Lung (tissue), 12 donors: ENCODE results near the gene ATAD3C. TPM values are rescaled to one million over a fixed set of nuclear protein-coding genes. Genes with fewer than 3 reads are reported as not detected.
"Not testable (repeated sequence)": the region's sequence is repeated elsewhere in the genome, so short reads cannot be mapped to it uniquely, and the experiment has no call there.

ENCODE experiments used
- ATAC-seq: fragments of 200-7000 bp; cut with Tn5 transposase; one replicate; pipeline ENCODE4 v1.9.1; 2020; ENCODE audit warnings: moderate number of reproducible peaks; ENCODE audit not compliant: insufficient read depth, low FRiP score
- DNase-seq, 3 donors: peaks; one replicate each; pipeline ENCODE4 v3.0.0-alpha.2; 2013 to 2017
- H3K27ac ChIP-seq, 2 donors: one replicate each; pipeline ENCODE4 v1.5.1; 2013; ENCODE audit warnings: mild to moderate bottlenecking in 2 of 2, moderate library complexity in 2 of 2, control low read depth in 1 of 2, inconsistent platforms in 1 of 2, low read depth in 1 of 2, low read length in 1 of 2
- H3K27me3 ChIP-seq, 3 donors: one replicate each; pipeline ENCODE4 v1.5.1; 2013; ENCODE audit warnings: low read length in 2 of 3; ENCODE audit not compliant: control insufficient read depth in 3 of 3, insufficient read depth in 3 of 3
- H3K36me3 ChIP-seq, 4 donors: one replicate each; pipeline ENCODE4 v1.5.1; 2013; ENCODE audit warnings: low read length in 4 of 4, mild to moderate bottlenecking in 1 of 4, moderate library complexity in 1 of 4; ENCODE audit not compliant: control insufficient read depth in 4 of 4, insufficient read depth in 4 of 4
- H3K4me1 ChIP-seq, 5 donors: one replicate each; pipeline ENCODE4 v1.5.1; 2013; ENCODE audit warnings: low read length in 5 of 5, mild to moderate bottlenecking in 2 of 5, moderate library complexity in 1 of 5; ENCODE audit not compliant: control insufficient read depth in 5 of 5, insufficient read depth in 5 of 5
- H3K4me3 ChIP-seq: one replicate; pipeline ENCODE4 v1.5.1; 2013; ENCODE audit warnings: mild to moderate bottlenecking, control low read depth, moderate library complexity
- H3K9ac ChIP-seq, 2 donors: one replicate each; pipeline ENCODE4 v1.5.1; 2013; ENCODE audit warnings: low read length in 2 of 2, control low read depth in 1 of 2; ENCODE audit not compliant: insufficient read depth in 1 of 2
- H3K9me3 ChIP-seq, 4 donors: one replicate each; pipeline ENCODE4 v1.5.1; 2013; ENCODE audit warnings: low read length in 3 of 4, mild to moderate bottlenecking in 1 of 4, moderate library complexity in 1 of 4; ENCODE audit not compliant: control insufficient read depth in 4 of 4, insufficient read depth in 3 of 4
- CTCF ChIP-seq: IDR thresholded peaks from 2 replicates; pipeline ENCODE4 v1.5.1; 2012; ENCODE audit warnings: mild to moderate bottlenecking; ENCODE audit errors: control extremely low read depth, extremely low read depth
- WGBS, 2 donors: extraction: QIAGEN DNeasy Blood & Tissue Kit; methylation state at CpG; one replicate each; pipeline ENCODE4 v1.1.7; 2013; 5-methylcytosine and 5-hydroxymethylcytosine counted together
- polyA plus RNA-seq, 2 donors: library from polyadenylated mRNA; stranded (reverse); fragments of 200-250 nt; gene quantifications; one replicate each; pipeline ENCODE4 v1.2.1, GENCODE V29; 2013
- total RNA-seq, 2 donors: library from RNA; depleted of rRNA in 1 of 2; stranded (reverse); fragments of >200 nt in 1 of 2; gene quantifications; one replicate each; pipeline ENCODE4 v1.2.1, GENCODE V29; 2014 to 2021
- donor health status: control.
- donor health status: control.
- donor health status: Bipolar disorder and iron deficiency.
- donor health status: healthy.
- donor health status: DM: yes; HTN: yes; CAD: no.

ATAD3C gene
- total and polyA plus RNA-seq, 4 donors: 0.60 to 18.0 (median 14.8) TPM

GRCh38 chr1:1483714-1484113, 34.2 kb downstream of the ATAD3C start:
- no peak overlapping the region for H3K9ac ChIP-seq
- no peak for TF ChIP-seq CTCF
- ATAC-seq (no peak), DNase-seq (no peak)
- no peaks in the 10 kb centered on the region for H3K4me1 ChIP-seq
- H3K27ac ChIP-seq: no peak overlapping the region
- H3K27me3 ChIP-seq: no peaks in the 10 kb centered on the region
- H3K36me3 ChIP-seq: peaks cover 0 to 65% (median 20%) of the 10 kb centered on the region in 4 donors
- H3K4me3 ChIP-seq: no peak overlapping the region
- 96% methylated on average over 16 of the region's 16 CpGs for WGBS, 2 donors
- H3K9me3 ChIP-seq: peaks cover 0 to 2% (median 0%) of the 10 kb centered on the region in 4 donors

DNA sequence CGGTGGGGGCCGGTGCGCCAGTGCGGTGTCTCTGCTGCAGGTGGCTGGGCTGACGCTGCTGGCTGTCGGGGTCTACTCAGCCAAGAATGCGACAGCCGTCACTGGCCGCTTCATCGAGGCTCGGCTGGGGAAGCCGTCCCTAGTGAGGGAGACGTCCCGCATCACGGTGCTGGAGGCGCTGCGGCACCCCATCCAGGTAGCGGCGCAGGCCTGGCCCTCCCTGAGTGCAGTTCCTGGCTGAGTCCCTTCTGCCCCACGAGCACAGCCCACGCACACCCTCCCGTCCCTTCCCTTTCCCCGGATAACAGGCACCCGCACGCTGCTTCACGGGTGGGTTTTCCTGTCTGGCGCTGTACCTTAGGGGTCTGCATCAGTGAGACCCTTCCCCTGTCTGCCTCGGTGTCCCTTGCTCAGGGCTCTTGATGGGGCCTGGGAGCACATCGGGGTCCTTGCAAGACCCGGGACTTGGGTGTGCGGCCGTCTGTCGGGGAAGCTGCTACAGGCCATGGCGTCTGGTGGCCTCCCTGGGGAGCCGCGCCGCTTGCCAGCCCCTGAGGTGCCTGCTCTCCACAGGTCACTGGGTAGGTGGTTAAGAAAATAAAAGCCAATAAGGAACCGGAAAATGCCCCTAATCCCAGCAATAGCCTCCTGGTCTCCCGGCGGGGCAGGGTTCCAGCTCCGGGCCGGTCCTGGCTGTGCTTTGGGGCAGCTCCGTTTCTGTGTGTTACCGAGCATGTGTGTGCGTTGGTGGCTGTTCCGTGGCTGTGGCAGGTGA, 35.7 kb downstream of the ATAD3C start:
- peaks cover 0 to 66% (median 17%) of the 10 kb centered on the region in 4 donors for H3K36me3 ChIP-seq
- not testable (repeated sequence) for H3K9me3 ChIP-seq, H3K27me3 ChIP-seq, H3K9ac ChIP-seq, H3K4me3 ChIP-seq, H3K27ac ChIP-seq, DNase-seq, H3K4me1 ChIP-seq, ATAC-seq
- 95% methylated on average over 28 to 43 of the region's 46 CpGs for WGBS, 2 donors

DNA sequence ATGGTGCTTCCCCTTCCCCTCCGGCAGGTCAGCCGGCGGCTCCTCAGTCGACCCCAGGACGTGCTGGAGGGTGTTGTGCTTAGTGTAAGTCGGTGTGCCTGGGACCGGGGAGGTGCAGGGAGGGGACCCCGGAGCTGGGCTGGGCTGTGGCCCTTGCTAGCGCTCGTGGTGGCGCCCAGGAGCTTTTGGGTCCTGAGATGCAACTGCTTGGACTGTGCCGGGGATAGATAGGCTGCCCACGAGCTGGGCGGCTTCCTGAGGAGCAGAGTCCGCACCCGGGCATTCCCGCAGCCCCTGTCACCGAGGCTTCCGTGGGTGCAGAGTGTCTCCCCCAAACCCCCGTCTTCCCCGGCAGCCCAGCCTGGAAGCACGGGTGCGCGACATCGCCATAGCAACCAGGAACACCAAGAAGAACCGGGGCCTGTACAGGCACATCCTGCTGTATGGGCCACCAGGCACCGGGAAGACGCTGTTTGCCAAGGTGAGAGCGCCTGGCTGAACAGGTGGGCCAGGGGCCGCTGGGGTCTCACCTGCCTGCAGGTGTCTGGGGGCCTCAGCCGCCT, 36.3 kb downstream of the ATAD3C start:
- H3K27ac ChIP-seq, H3K9ac ChIP-seq, H3K27me3 ChIP-seq, ATAC-seq, H3K9me3 ChIP-seq, H3K4me1 ChIP-seq, H3K4me3 ChIP-seq, DNase-seq: not testable (repeated sequence)
- peaks cover 1 to 67% (median 18%) of the 10 kb centered on the region in 4 donors for H3K36me3 ChIP-seq
- WGBS, 2 donors: 95 to 96% methylated on average over 26 to 28 of the region's 31 CpGs

DNA sequence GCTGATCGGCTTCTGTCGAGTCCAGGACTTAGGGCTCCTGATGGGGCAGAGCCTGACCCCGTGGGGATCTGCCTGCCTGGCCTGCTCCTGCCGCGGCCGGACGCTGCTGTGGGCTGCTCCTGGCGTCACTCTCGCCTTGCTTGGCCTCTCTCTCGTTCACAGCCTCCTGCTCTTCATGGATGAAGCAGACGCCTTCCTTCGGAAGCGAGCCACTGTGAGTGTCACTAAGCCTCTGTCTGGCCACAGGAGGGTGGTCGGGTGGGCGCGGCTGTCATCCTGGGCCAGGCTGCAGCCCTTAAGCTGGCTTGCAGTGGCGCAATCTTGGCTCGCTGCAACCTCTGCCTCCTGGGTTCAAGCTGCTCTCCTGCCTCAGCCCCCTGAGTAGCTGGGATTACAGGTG, 38.2 kb downstream of the ATAD3C start:
- 97 to 99% methylated on average over 18 of the region's 18 CpGs for WGBS, 2 donors
- Histone ChIP-seq H3K27ac (no peak overlapping the region), H3K27me3 (no peaks in the 10 kb centered on the region), H3K36me3 (peaks cover 9 to 65% (median 25%) of the 10 kb centered on the region in 4 donors), H3K4me3 (no peak overlapping the region), H3K9me3 (peaks cover 0 to 6% (median 0%) of the 10 kb centered on the region in 4 donors), H3K4me1 (no peaks in the 10 kb centered on the region), H3K9ac (no peak overlapping the region)
- DNase-seq (no peak), ATAC-seq (no peak)
- no peak for TF ChIP-seq CTCF
